Cerebellar nuclear complex (tissue), 1 donor: Measurements from ENCODE around the gene AANAT.

Experiments
- DNase-seq, 2 experiments: peaks; one replicate each; lab custom pipeline; 2025; lab: John Stamatoyannopoulos, UW

AANAT gene

GRCh38 chr17:76467366-76467765, at the start of gene AANAT:
AANAT (plus strand) TSS chr17:76467603; CDS start chr17:76468747, 1,144 bp downstream.
- DNase-seq: no peak

DNA sequence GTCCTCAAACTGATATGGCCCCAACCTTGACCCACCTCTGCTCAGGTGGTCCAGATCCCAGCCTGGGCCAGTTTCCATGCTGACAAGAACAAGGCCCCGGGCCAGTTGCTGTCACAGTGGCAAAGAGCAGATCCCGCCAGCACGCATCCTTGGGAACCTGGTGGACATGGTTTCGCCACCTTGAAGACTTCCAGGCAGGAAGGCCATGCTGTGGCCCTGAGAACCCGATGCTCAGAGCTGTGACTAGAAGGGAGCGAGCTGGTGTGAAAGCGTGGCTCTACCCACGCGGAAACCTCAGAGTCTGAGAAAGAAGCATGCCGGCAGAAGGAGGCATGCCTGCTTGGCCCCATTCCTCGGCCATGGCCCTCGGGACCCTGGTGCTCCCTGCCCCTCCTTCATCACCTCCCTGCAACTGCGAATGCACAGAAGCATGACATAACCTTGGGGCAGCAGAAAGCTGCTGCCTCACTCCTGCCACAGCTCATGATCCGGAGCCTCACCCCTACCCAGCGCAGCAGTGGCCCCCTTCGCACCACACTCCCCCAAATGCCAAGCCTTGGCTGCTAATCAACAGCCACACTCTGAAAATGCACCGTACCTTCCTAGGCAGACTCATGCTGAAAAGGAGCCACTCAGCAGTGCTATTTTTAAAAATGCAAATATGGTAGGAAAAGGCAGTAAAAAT, 47.7 kb upstream of the AANAT start:
- no peak for DNase-seq

DNA sequence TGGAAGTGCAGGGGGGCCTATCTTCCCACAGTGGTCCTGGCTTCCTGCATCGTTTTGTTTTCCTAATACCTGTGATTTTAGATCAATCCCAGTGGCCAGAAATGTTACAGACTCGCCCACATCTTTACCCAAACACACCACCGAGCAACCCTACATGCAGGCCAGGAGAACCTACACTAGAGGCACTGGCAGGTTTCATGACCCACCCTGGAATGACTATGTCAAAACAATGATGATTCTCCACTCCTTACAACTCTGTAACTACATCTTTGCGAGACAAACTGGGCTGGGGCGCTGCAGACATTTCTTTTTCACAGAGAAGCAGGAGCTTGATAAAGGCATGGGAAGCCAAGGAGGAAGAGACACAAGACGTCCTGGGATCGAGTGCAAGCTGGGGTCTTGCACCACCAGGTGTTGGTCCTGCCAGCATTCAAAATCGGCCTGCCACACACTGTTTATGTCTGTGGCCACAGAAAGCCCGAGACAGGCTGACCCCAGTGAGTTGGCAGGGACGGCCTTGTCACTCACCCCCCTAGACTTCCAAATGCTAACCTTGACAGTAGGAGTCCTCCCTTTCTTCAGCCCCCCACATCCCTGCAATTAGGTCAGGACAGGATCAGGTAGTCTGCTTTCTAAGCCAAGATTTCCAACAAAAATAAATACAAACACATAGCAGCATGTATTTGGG, 46.9 kb upstream of the AANAT start:
- DNase-seq: no peak

DNA sequence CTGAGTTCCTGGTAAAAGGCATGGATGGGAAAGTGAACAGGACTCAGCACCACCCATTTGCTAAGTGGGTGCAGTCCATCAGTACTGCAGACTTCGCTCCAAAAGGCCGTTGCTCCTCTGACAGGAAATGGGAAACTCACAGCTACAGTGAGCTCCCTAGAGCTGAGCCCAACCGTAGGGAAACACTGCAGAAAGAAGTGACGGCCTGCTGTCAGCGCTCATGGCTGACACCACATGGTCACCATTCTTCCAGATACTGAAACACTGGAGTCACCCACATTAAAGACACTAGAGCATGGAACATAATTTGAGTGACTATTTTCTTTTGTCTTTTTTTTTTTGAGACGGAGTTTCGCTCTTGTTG, 46.4 kb upstream of the AANAT start:
- no peak for DNase-seq

- no peak for DNase-seq
These were observed 45.0 kb upstream of the AANAT start for GRCh38 chr17:76422406-76422805.

DNA sequence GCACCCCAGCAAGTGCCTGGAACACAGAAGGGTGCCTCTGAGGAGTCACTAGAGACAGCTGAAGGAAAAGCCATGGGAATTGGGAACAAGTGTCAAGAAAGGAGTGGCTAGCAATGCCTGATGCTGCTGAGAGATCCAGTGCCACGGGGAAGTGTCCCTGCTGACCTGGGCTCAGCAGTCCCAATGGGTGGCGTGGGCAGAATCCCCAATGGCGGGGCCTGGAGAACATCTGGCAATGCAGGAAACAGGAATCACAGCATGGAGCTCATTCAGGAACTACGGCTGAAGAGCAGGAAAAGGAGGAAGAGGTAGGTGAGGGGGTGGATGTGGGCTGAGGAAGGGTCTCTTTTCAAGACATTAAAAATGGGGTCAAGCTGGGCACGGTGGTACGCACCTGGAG, 44.5 kb upstream of the AANAT start:
- no peak for DNase-seq

DNA sequence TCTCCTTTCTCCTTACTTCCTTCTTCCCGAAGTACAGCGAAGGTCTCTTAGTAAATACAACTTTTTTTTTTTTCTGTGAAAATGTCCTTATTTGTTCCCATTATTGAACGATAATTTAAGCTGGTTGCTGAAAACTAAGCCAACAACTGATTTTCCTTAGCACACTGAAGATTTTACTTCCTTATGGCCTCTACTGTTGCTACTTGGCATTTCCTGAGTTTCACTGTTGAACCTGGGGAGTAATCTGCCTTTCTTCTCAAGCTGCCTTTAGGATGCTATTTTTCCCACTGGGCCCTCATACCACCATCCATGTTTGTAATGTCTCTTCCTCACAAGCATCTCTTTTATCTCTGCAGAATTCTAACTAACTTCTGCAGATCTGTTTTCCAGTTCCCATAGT, 40.5 kb upstream of the AANAT start:
- no peak for DNase-seq

GRCh38 chr17:76427501-76428231, 39.7 kb upstream of the AANAT start:
- no peak for DNase-seq

- no peak for DNase-seq
These were observed 38.9 kb upstream of the AANAT start for GRCh38 chr17:76428511-76428910.

DNA sequence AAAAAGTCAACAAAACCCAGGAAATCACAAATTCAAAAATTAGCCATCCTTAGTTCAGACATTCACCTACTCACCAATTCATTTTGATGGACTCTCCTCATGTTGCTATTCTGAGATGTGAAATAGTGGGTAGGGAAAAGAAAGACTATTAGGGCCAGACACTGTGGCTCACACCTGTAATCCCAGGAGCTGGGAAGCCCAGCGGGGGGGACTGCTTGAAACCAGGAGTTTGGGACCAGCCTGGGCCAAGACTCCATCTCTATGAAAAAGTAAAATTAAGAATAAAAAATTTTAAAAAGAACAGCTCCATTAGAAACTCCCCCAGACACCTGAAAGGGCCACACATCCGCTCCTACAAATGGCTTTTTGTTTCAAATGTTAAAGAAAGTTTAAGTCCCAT, 35.9 kb upstream of the AANAT start:
- no peak for DNase-seq

- no peak for DNase-seq
These were observed 35.4 kb upstream of the AANAT start for GRCh38 chr17:76432004-76432403.

DNA sequence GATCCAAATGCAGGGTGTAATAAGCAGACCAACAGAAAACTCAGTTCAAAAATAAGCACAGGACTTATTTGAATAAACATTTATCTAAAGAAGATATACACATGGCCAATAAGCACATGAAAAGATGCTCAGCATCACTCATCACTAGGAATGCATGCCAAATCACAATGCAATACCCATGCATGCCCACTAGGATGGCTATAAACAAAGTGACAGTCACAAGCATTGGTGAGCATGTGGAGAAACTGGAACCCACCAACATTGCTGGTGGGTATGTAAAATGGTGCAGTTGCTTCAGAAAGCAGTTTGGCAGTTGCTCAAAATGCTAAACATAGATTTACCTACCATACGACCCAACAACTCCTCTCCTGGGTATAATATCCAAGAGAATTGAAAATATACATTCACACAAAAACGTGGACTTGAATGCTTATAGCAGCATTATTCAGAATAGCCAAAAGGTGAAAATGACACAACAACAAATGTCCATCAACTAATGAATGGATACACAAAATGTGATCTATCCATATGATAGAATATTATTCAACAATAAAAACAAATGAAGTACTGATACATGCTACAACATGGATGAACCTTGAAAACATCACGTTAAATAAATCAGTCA, 34.6 kb upstream of the AANAT start:
- DNase-seq: no peak

DNA sequence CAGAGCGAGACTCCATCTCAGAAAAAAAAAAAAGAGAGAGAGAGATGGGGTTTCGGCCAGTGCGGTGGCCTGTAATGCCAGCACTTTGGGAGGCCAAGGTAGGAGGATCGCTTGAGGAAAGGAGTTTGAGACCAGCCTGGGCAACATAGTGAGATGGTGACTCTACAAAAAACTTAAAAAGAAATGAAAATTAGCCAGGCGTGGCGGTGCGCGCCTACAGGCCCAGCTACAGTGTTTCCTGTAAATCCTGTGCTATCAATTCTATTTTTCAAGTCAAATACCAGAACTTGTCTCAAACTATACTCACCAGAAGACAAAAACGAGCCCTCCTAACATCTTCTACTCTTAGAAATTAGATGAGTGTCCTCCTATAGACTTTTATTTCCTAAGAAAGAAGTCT, 33.7 kb upstream of the AANAT start:
- DNase-seq: no peak

DNA sequence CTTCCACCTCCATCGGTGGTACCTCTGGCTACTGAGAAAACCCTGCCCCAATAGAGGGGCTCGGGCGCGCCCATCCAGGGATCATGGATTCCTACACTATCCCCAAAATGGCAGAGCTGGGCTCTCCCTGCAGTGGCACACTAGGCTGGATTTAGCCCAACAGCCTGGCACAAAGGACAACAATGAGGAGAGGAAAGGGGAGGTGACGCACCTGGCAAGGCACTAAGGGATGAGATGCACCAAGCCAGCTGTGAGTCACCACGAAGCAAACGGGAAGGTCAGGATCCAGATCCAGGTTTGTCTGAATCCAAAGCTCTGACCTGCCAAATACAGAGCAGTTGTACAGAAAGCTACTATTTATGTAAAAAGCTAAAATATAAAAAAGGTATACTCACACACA, 32.5 kb upstream of the AANAT start:
- DNase-seq: no peak

DNA sequence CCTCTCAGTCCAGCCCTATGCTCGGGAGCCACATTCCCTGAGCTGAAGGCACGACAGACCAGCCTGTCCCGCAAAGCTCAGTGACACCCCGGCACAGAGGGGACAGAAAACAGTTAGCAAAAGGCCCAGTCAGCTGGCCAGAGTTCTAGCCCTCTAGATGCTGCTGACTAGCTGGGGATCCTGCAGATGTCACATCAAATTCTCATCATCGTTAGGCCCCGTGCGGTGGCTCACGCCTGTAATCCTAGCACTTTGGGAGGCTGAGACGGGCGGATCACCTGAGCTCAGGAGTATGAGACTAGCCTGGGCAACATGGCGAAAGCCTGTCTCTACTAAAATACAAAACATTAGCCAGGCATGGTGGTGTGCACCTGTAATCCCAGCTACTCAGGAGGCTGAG, 31.7 kb upstream of the AANAT start:
- no peak for DNase-seq

DNA sequence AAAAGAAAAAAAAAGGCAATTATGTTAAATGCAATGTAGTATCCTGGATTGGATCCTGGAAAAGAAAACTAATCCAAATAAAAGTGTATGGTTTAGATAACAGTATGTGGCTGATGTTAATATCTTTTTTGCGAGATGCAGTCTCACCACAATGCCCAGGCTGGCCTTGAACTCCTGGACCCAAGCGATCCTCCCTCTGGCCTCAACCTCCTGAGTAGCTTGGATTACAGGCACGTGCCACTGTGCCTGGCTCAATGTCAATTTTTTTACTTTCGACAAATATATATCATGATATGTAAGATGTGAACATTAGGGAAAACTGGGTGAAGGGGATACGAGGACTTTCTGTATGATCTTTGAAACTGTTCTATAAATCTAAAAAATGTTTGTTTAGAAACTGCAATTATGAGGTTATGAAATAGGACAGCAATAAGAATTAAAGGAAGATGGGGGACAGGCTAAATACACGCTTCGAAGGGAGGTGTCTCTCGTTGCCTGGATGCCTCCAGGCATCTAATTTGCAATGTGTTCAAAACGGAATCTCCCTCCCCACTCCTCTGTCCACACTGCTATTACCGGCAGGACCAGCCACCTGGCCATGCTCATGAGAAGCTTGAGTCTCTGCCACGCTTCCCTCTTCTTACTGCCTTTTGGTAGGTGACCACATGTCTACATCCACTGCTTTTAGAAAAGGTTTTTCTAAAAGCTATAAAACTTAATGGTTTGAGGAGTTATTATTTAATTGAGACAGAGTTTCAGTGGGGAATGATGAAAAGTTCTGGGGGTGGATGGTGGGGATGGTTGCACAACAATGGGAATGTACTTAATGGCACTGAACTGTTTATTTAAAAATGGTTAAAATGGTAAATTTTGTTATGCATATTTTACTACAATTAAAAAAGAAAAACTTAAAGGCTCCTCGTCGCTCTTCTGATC, 29.7 kb upstream of the AANAT start:
- peak in 1 of 2 experiments; percentile 51 for DNase-seq

DNA sequence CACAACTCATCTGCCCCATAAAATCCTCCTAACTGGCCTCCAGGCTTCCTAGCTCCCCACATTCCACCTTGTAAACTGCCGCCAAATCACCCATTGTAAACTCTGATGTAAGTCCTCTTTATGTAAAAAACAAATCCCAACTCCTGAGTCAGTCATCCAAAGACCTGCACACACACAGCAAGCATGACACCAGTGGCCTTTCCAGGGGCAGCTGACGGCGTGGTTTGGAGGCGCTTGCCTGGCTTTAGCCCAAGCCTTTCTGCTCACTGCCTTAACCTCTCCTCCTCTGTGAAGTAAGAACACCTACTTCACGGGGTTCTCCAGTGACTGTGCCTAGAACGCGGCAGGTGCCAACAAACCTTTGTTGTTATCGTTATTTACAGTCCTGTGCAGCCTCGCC, 28.5 kb upstream of the AANAT start:
- no peak for DNase-seq

GRCh38 chr17:76439314-76439928, 28.0 kb upstream of the AANAT start:
- DNase-seq: no peak

GRCh38 chr17:76440751-76441362, 26.5 kb upstream of the AANAT start:
- no peak for DNase-seq

DNA sequence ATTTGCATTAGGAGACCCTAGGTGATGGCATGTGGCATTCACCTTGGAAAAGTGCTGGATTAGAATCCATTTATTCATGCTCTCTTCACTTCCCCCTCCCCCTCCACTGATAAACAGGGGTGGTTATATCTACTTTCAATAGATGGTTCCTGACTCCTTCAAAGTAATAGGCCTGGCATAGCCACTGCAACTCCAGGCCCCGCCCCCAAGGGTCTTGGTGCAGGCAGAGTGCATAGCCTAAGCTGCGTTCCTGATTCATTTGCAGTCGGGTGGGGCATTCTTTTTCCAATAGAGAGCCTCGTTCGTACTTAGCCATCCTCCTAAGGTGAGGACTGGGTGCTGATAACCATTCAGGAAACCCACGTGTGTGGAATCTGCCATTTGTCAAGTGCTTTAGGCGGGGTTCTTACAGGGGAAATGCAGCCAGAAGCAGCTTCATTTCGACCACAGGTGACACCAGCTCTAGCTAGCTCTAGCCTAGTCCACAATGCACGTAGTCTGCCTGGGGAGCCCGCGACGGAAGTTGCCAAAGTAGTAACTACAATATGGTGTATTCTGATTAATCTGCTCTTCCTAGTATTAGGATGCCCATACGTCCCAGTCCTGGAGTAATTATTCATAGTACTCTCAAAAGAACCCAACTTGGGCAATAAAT, 25.6 kb upstream of the AANAT start:
- no peak for DNase-seq
